Measurements from ENCODE around the gene C1orf141. TPM values are rescaled to one million over a fixed set of nuclear protein-coding genes. Genes with fewer than 3 reads are reported as not detected.

C1orf141 gene
- total and polyA plus RNA-seq, 2 of the 8 experiments (the other 6 are each of a cell fraction or from before 2014, with no cell fraction given), result not detected

DNA sequence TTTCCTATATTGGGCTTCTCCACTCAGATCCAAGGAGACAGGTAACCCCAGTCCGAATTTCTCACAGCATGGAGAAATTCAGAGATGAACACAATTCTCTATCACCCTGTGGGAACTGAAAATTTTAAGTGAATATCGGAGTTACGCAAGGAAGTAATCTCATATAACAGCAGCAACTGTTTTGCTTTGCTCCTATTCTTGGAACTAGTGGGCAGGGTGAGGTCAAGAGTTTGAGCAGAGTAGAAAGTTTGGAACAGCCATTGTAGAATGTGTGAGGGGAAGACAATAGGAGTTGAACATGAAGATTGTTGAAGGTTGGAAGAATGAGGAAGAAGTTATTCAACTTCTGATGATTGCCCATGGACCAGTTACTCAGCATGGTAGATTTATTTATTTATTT is 56.5 kb downstream of the C1orf141 start:
- no peak overlapping the region for H3K9ac ChIP-seq (replicated peaks in 1 of 4; ENCODE audit: extremely low read depth in 1 of 4, low read depth in 3 of 4, low read length in 3 of 4)
- no peak overlapping the region for H3K18ac ChIP-seq (ENCODE audit: extremely low read depth, low read length)
- no peak overlapping the region for H3K4me2 ChIP-seq (ENCODE audit: insufficient read depth in 1 of 2, low read depth in 2 of 2, low read length in 2 of 2)
- DNase-seq (ENCODE audit: low read depth in 1 of 2, low spot score in 2 of 2), result no peak
- H2BK5ac ChIP-seq (ENCODE audit: low read depth, low read length), result no peak overlapping the region
- no peaks in the 10 kb centered on the region for H4K20me1 ChIP-seq (replicated peaks in 1 of 2; ENCODE audit: control insufficient read depth in 1 of 2, insufficient read depth in 2 of 2, low read length in 2 of 2)
- H3K23ac ChIP-seq (ENCODE audit: insufficient read length), result no peak overlapping the region
- no peak overlapping the region for H3K4me3 ChIP-seq (ENCODE audit: extremely low read depth in 1 of 4, insufficient read depth in 2 of 4, low read depth in 3 of 4, low read length in 4 of 4)
- no peak overlapping the region for H3K27ac ChIP-seq (ENCODE audit: low read depth, low read length)
- no peak overlapping the region for H2AFZ ChIP-seq (ENCODE audit: low read length)
- H2BK120ac ChIP-seq (replicated peaks; ENCODE audit: low read depth, low read length), result no peak overlapping the region
- ChIA-PET POLR2A (ENCODE audit: partially characterized antibody) (no interaction called here), CTCF (ENCODE audit: partially characterized antibody) (no interaction called here)
- no peaks in the 10 kb centered on the region for H3K4me1 ChIP-seq (replicated peaks in 1 of 4; ENCODE audit: control insufficient read depth in 3 of 4, insufficient read depth in 4 of 4, low read length in 3 of 4)
- no peaks in the 10 kb centered on the region for H3K79me1 ChIP-seq (ENCODE audit: low read depth, low read length)
- no peaks in the 10 kb centered on the region for H3K27me3 ChIP-seq (replicated peaks in 1 of 4; ENCODE audit: control insufficient read depth in 3 of 4, extremely low read depth in 1 of 4, insufficient read depth in 3 of 4, low read length in 3 of 4)
- H2AK5ac ChIP-seq (ENCODE audit: low read depth, low read length), result no peak overlapping the region
- H2BK12ac ChIP-seq (ENCODE audit: low read depth, low read length), result no peak overlapping the region
- H4K5ac ChIP-seq (ENCODE audit: insufficient read length, low read depth, low read length), result no peak overlapping the region
- H3K4ac ChIP-seq (replicated peaks; ENCODE audit: insufficient read length, low read depth, low read length), result no peak overlapping the region
- WGBS, 2 experiments (ENCODE audit: extremely low coverage in 1 of 2, insufficient coverage in 1 of 2, insufficient read length in 1 of 2, insufficient replicate concordance in 2 of 2, low coverage in 1 of 2, low lambda C conversion rate in 2 of 2, missing lambda C conversion rate in 1 of 2), result 100% methylated on average over 3 of the region's 3 CpGs; no CpG with 5 or more reads in 1 of the 2 experiments
- TF ChIP-seq SP1 (IDR thresholded peaks at IDR 0.05; ENCODE audit: low read depth, low read length) (no peak), RXRA (IDR thresholded peaks at IDR 0.05; ENCODE audit: insufficient read depth, low read depth, low read length) (no peak), SRF (IDR thresholded peaks at IDR 0.05; ENCODE audit: low read depth, low read length) (no peak), CTBP2 (IDR thresholded peaks at IDR 0.05; ENCODE audit: borderline replicate concordance, insufficient read depth, insufficient read length, low read length) (no peak), RNF2 (IDR thresholded peaks at IDR 0.05; ENCODE audit: borderline replicate concordance, low read depth, low read length, missing control alignments, poor library complexity, severe bottlenecking) (no peak), ZNF274 (IDR thresholded peaks at IDR 0.05; ENCODE audit: borderline replicate concordance, extremely low read depth, low read length) (no peak)
- TF ChIP-seq, protein P1, sequence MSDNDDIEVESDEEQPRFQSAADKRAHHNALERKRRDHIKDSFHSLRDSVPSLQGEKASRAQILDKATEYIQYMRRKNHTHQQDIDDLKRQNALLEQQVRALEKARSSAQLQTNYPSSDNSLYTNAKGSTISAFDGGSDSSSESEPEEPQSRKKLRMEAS (IDR thresholded peaks at IDR 0.05), result no peak
- H3K79me2 ChIP-seq (ENCODE audit: control insufficient read depth in 1 of 2, insufficient read depth in 2 of 2, low read length in 2 of 2), result no peaks in the 10 kb centered on the region
- no peak overlapping the region for H3K56ac ChIP-seq (replicated peaks; ENCODE audit: insufficient read length, low read depth, low read length)
- no peaks in the 10 kb centered on the region for H3K23me2 ChIP-seq (ENCODE audit: low read depth, low read length)
- H4K8ac ChIP-seq (ENCODE audit: extremely low read depth, insufficient read depth, low read length), result no peak overlapping the region
- no peak overlapping the region for H4K91ac ChIP-seq (replicated peaks; ENCODE audit: insufficient read length, low read length)
- no peak for FAIRE-seq
- H2BK15ac ChIP-seq (ENCODE audit: low read length), result no peak overlapping the region
- H3K36me3 ChIP-seq (ENCODE audit: control insufficient read depth in 2 of 4, insufficient read depth in 4 of 4, low read length in 3 of 4), result no peaks in the 10 kb centered on the region
- no peak overlapping the region for H2BK20ac ChIP-seq (ENCODE audit: low read length)
- H3K14ac ChIP-seq (ENCODE audit: insufficient read length), result no peak overlapping the region
- no peaks in the 10 kb centered on the region for H3K9me3 ChIP-seq (ENCODE audit: insufficient read depth in 2 of 2, low read depth in 1 of 2, low read length in 1 of 2)

Data from H1 (cell line).